CD14-positive monocyte (primary cell): ENCODE data around the gene CDH8. TPM values are rescaled to one million over a fixed set of nuclear protein-coding genes. Genes with fewer than 3 reads are reported as not detected.

Source experiments
- DNase-seq, 3 donors: peaks; one replicate each; pipeline ENCODE4 v3.0.0-alpha.2; 2011 to 2022
- H2AFZ ChIP-seq: 2 replicates; pipeline ENCODE4 v1.6.0; 2012; ENCODE audit warnings: mild to moderate bottlenecking, low read depth, low read length, inconsistent platforms; ENCODE audit not compliant: insufficient read depth, poor library complexity, severe bottlenecking
- H3K27ac ChIP-seq, 2 donors: 1 replicate in 1 of 2; 2 replicates in 1 of 2; pipeline ENCODE4 v1.5.1; 2012 to 2013; ENCODE audit warnings: low read length in 2 of 2, control low read depth in 1 of 2, inconsistent platforms in 1 of 2, low read depth in 1 of 2, mild to moderate bottlenecking in 1 of 2
- H3K27me3 ChIP-seq, 2 donors: one replicate each; pipeline versions ENCODE4 v1.6.0 to v1.6.1; 2011 to 2013; ENCODE audit warnings: low read length in 2 of 2; ENCODE audit not compliant: control insufficient read depth in 2 of 2, insufficient read depth in 2 of 2
- H3K36me3 ChIP-seq, 2 donors: replicated peaks in 1 of 2; 1 replicate in 1 of 2; 2 replicates in 1 of 2; pipeline versions ENCODE4 v1.5.1 to v1.6.1; 2012 to 2013; ENCODE audit warnings: low read length in 2 of 2, control low read depth in 1 of 2, inconsistent platforms in 1 of 2, mild to moderate bottlenecking in 1 of 2; ENCODE audit not compliant: insufficient read depth in 2 of 2, control insufficient read depth in 1 of 2
- H3K4me1 ChIP-seq, 2 donors: 1 replicate in 1 of 2; 2 replicates in 1 of 2; pipeline versions ENCODE4 v1.5.1 to v1.6.1; 2012 to 2013; ENCODE audit warnings: low read length in 2 of 2, control low read depth in 1 of 2, inconsistent platforms in 1 of 2, mild to moderate bottlenecking in 1 of 2, moderate library complexity in 1 of 2; ENCODE audit not compliant: insufficient read depth in 2 of 2, control insufficient read depth in 1 of 2
- H3K4me2 ChIP-seq: replicated peaks from 2 replicates; pipeline ENCODE3; 2012; ENCODE audit warnings: low read length, moderate library complexity, mild to moderate bottlenecking; ENCODE audit not compliant: poor library complexity, severe bottlenecking; ENCODE audit errors: extremely low read depth
- H3K4me3 ChIP-seq, 3 experiments: fragments of 200-600 bp in 1 of 3; sonication (generic) in 1 of 3; replicated peaks in 1 of 3; 1 replicate in 2 of 3; 2 replicates in 1 of 3; pipeline ENCODE4 v1.5.1; 2011 to 2013; ENCODE audit warnings: low read length in 3 of 3, mild to moderate bottlenecking in 3 of 3, control low read depth in 2 of 3, low read depth in 2 of 3, inconsistent platforms in 1 of 3, moderate library complexity in 1 of 3
- H3K79me2 ChIP-seq: 2 replicates; pipeline ENCODE4 v1.6.0; 2012; ENCODE audit warnings: mild to moderate bottlenecking, control low read depth, inconsistent platforms, low read length, moderate library complexity; ENCODE audit not compliant: insufficient read depth
- H3K9ac ChIP-seq: 2 replicates; pipeline ENCODE4 v1.6.0; 2017; ENCODE audit warnings: low read length, mild to moderate bottlenecking; ENCODE audit not compliant: insufficient read depth, poor library complexity, severe bottlenecking
- H3K9me3 ChIP-seq, 2 donors: replicated peaks in 1 of 2; 1 replicate in 1 of 2; 2 replicates in 1 of 2; pipeline versions ENCODE4 v1.5.1 to v1.6.1; 2012 to 2013; ENCODE audit warnings: low read length in 2 of 2, control low read depth in 1 of 2; ENCODE audit not compliant: control insufficient read depth in 1 of 2, insufficient read depth in 1 of 2
- H4K20me1 ChIP-seq: 2 replicates; pipeline ENCODE4 v1.6.0; 2012; ENCODE audit warnings: mild to moderate bottlenecking, low read length, control low read depth, moderate library complexity; ENCODE audit not compliant: insufficient read depth
- H3K27ac Mint-ChIP-seq, 7 donors: one replicate each; pipeline ENCODE4 v1.8.0; 2020; ENCODE audit warnings: mild to moderate bottlenecking in 7 of 7, mixed read lengths in 7 of 7, moderate library complexity in 6 of 7, inconsistent platforms in 2 of 7
- H3K27me3 Mint-ChIP-seq, 3 donors: one replicate each; pipeline ENCODE4 v1.8.0; 2021 to 2022; ENCODE audit warnings: low read depth in 3 of 3, mild to moderate bottlenecking in 3 of 3, mixed read lengths in 3 of 3, moderate library complexity in 3 of 3, inconsistent platforms in 1 of 3
- H3K36me3 Mint-ChIP-seq, 2 donors: one replicate each; pipeline ENCODE4 v1.8.0; 2020; ENCODE audit warnings: mixed read lengths in 2 of 2, inconsistent platforms in 1 of 2, mild to moderate bottlenecking in 1 of 2
- H3K4me1 Mint-ChIP-seq: one replicate; pipeline ENCODE4 v1.8.0; 2020; ENCODE audit warnings: mild to moderate bottlenecking, mixed read lengths
- H3K4me3 Mint-ChIP-seq, 2 donors: one replicate each; pipeline ENCODE4 v1.8.0; 2020; ENCODE audit warnings: mild to moderate bottlenecking in 2 of 2, mixed read lengths in 2 of 2, moderate library complexity in 1 of 2
- H3K9me3 Mint-ChIP-seq, 7 donors: one replicate each; pipeline ENCODE4 v1.8.0; 2020 to 2022; ENCODE audit warnings: mixed read lengths in 7 of 7, mild to moderate bottlenecking in 6 of 7, moderate library complexity in 6 of 7, inconsistent platforms in 2 of 7
- WGBS: methylation state at CpG from one replicate; pipeline ENCODE4 v1.1.5; 2013; ENCODE audit warnings: missing lambda C conversion rate; ENCODE audit not compliant: insufficient coverage; 5-methylcytosine and 5-hydroxymethylcytosine counted together
- intact Hi-C, 2 donors: fragments of 100-400 bp; cut with micrococcal nuclease; formaldehyde crosslinking; loops; one replicate each; pipeline versions ENCODE4 v1.15.0 to v1.15.1; 2023
- polyA plus RNA-seq, 3 donors: library from polyadenylated mRNA; depleted of rRNA in 1 of 3; unstranded in 2 of 3; stranded (reverse) in 1 of 3; fragments of 300-500 nt in 2 of 3; fragments of >200 nt in 1 of 3; fragmentation: Illumina TruSeq in 2 of 3; gene quantifications; 1 replicate in 2 of 3; 2 replicates in 1 of 3; pipeline ENCODE4 v1.2.3, GENCODE V29; 2012 to 2021
- TF ChIP-seq, protein P1 (sequence below): fragments of 200-600 bp; IDR thresholded peaks from one replicate; pipeline ENCODE4 v1.8.0; 2022; ENCODE audit warnings: antibody characterized with exemption, mild to moderate bottlenecking

The CDH8 gene
- polyA plus RNA-seq, 3 donors: not detected

GRCh38 chr16:61644736-61645135 lies 391.5 kb downstream of the CDH8 start:
- TF ChIP-seq, protein P1, sequence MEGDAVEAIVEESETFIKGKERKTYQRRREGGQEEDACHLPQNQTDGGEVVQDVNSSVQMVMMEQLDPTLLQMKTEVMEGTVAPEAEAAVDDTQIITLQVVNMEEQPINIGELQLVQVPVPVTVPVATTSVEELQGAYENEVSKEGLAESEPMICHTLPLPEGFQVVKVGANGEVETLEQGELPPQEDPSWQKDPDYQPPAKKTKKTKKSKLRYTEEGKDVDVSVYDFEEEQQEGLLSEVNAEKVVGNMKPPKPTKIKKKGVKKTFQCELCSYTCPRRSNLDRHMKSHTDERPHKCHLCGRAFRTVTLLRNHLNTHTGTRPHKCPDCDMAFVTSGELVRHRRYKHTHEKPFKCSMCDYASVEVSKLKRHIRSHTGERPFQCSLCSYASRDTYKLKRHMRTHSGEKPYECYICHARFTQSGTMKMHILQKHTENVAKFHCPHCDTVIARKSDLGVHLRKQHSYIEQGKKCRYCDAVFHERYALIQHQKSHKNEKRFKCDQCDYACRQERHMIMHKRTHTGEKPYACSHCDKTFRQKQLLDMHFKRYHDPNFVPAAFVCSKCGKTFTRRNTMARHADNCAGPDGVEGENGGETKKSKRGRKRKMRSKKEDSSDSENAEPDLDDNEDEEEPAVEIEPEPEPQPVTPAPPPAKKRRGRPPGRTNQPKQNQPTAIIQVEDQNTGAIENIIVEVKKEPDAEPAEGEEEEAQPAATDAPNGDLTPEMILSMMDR: no peak
- WGBS: 60% methylated on average over 1 of the region's 3 CpGs
- Histone ChIP-seq H3K4me1 (no peaks in the 10 kb centered on the region), H3K27me3 (no peaks in the 10 kb centered on the region), H3K79me2 (no peaks in the 10 kb centered on the region), H2AFZ (no peak overlapping the region), H3K4me3 (no peak overlapping the region), H3K4me2 (no peak overlapping the region), H3K9ac (no peak overlapping the region), H3K36me3 (no peaks in the 10 kb centered on the region), H3K9me3 (no peaks in the 10 kb centered on the region), H4K20me1 (no peaks in the 10 kb centered on the region), H3K27ac (no peak overlapping the region)
- Mint-ChIP-seq H3K36me3 (no peaks in the 10 kb centered on the region), H3K27me3 (no peaks in the 10 kb centered on the region), H3K4me3 (no peak overlapping the region), H3K4me1 (no peaks in the 10 kb centered on the region), H3K9me3 (no peaks in the 10 kb centered on the region), H3K27ac (no peak overlapping the region)
- no peak for DNase-seq
- intact Hi-C loops: no loop called here

DNA sequence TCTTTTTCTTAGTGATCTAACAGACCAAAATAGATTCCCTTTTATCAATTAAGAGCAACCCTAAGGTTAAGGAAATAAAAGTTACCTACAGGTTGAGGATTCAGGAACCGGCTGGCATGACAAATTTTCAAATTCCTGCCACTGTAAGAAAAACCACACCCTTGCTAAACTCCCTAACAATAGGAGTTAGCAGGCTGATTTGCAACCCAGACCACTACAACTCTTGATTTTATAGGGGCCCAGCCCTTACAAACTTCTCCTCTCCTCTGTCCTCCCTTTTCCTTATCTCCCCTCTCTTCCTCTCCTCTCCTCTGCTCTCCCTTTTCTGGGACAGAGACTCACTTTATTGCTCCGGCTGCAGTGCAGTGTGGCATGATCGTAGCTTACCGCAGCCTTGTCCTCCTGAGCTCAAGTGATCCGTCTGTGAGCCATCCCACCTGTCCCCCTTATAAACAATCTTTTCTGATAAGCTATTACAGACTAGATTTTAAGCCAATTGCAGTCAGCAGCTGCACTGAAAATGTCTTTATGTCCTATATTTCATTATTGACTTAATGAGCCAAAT lies 418.9 kb downstream of the CDH8 start:
- no peak overlapping the region for H3K4me3 Mint-ChIP-seq
- H3K9me3 Mint-ChIP-seq: no peaks in the 10 kb centered on the region
- TF ChIP-seq, protein P1: no peak
- H3K27ac Mint-ChIP-seq: no peak overlapping the region
- Histone ChIP-seq H3K27ac (no peak overlapping the region), H3K4me2 (no peak overlapping the region), H3K4me1 (no peaks in the 10 kb centered on the region), H3K27me3 (no peaks in the 10 kb centered on the region), H3K4me3 (no peak overlapping the region), H3K9ac (no peak overlapping the region), H3K36me3 (no peaks in the 10 kb centered on the region), H3K9me3 (no peaks in the 10 kb centered on the region), H3K79me2 (no peaks in the 10 kb centered on the region), H4K20me1 (no peaks in the 10 kb centered on the region), H2AFZ (no peak overlapping the region)
- intact Hi-C loops: no loop called here
- WGBS: 50% methylated on average over 1 of the region's 5 CpGs
- no peaks in the 10 kb centered on the region for H3K36me3 Mint-ChIP-seq
- H3K27me3 Mint-ChIP-seq: no peaks in the 10 kb centered on the region
- no peak for DNase-seq
- H3K4me1 Mint-ChIP-seq: no peaks in the 10 kb centered on the region
